ENCODE results near the gene AGBL1. TPM values are rescaled to one million over a fixed set of nuclear protein-coding genes. Genes with fewer than 3 reads are reported as not detected.

AGBL1 gene
- total RNA-seq, 2 donors from 2014 or later, result not detected

- WGBS, 2 donors, result 56 to 64% methylated on average over 2 of the region's 2 CpGs
- Histone ChIP-seq H3K27ac (no peak overlapping the region), H3K27me3 (no peaks in the 10 kb centered on the region), H3K36me3 (replicated peaks in 1 of 2; ENCODE audit: insufficient read depth in 1 of 2, low read depth in 2 of 2) (no peaks in the 10 kb centered on the region), H3K4me1 (no peaks in the 10 kb centered on the region), H3K9me3 (no peaks in the 10 kb centered on the region), H3K4me3 (no peak overlapping the region)
- intact Hi-C loops (cut with DNase I), result no loop called here
- no peak for TF ChIP-seq POLR2A (IDR thresholded peaks at IDR 0.05)
- TF ChIP-seq CTCF (IDR thresholded peaks at IDR 0.05), result no peak
- ATAC-seq (no peak), DNase-seq (no peak)
Measured at GRCh38 chr15:86647810-86648440, 568.3 kb downstream of the AGBL1 start.

DNA sequence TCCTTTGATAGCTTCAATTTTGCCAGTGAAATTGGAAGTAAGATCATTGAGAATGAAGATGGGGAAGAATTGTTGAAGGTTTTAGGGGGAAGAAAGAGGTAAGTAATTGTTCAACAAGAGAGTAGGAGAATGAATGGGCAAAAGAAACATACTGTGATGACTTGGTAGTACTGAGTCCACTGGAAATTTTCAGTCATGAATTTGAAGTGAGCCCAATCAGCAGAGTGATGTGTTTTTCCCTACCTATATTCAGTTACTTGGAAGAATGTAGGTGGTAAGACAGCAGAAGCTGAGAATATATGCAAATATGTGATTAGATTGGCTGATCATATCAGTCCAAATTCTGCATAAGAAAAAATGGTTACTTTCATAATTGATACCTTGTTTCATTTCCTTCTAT, 569.6 kb downstream of the AGBL1 start:
- Histone ChIP-seq H3K4me3 (no peak overlapping the region), H3K9me3 (no peaks in the 10 kb centered on the region), H3K36me3 (replicated peaks in 1 of 2; ENCODE audit: insufficient read depth in 1 of 2, low read depth in 2 of 2) (no peaks in the 10 kb centered on the region), H3K4me1 (no peaks in the 10 kb centered on the region), H3K27ac (no peak overlapping the region), H3K27me3 (no peaks in the 10 kb centered on the region)
- ATAC-seq (no peak), DNase-seq (no peak)
- intact Hi-C loops (cut with DNase I), result no loop called here
- TF ChIP-seq POLR2A (IDR thresholded peaks at IDR 0.05) (no peak), CTCF (IDR thresholded peaks at IDR 0.05) (no peak)

- 19 to 29% methylated on average over 1 of the region's 1 CpG for WGBS, 2 donors
- no peak for TF ChIP-seq POLR2A (IDR thresholded peaks at IDR 0.05)
- no peak for TF ChIP-seq CTCF (IDR thresholded peaks at IDR 0.05)
- peak; percentile 30 for ATAC-seq
- Histone ChIP-seq H3K27me3 (no peaks in the 10 kb centered on the region), H3K4me3 (no peak overlapping the region), H3K9me3 (no peaks in the 10 kb centered on the region), H3K36me3 (replicated peaks in 1 of 2; ENCODE audit: insufficient read depth in 1 of 2, low read depth in 2 of 2) (no peaks in the 10 kb centered on the region), H3K27ac (no peak overlapping the region), H3K4me1 (no peaks in the 10 kb centered on the region)
- intact Hi-C loops (cut with DNase I), result no loop called here
- peak; percentile 12 to 38 (median 32) for DNase-seq
Measured at GRCh38 chr15:86650094-86650493, 570.4 kb downstream of the AGBL1 start.

GRCh38 chr15:86653344-86654197, 573.9 kb downstream of the AGBL1 start:
- H3K27ac ChIP-seq, result no peak overlapping the region
- intact Hi-C loops (cut with DNase I), result no loop called here
- H3K4me3 ChIP-seq, result no peak overlapping the region
- H3K27me3 ChIP-seq, result no peaks in the 10 kb centered on the region
- WGBS, 2 donors, result 62 to 66% methylated on average over 6 of the region's 6 CpGs
- H3K4me1 ChIP-seq, result no peaks in the 10 kb centered on the region
- TF ChIP-seq CTCF (IDR thresholded peaks at IDR 0.05), result no peak
- no peak for TF ChIP-seq POLR2A (IDR thresholded peaks at IDR 0.05)
- no peaks in the 10 kb centered on the region for H3K36me3 ChIP-seq (replicated peaks in 1 of 2; ENCODE audit: insufficient read depth in 1 of 2, low read depth in 2 of 2)
- H3K9me3 ChIP-seq, result no peaks in the 10 kb centered on the region
- DNase-seq (no peak), ATAC-seq (no peak)
